8988T (cell line): ENCODE data around the gene TMOD1.
"Not testable (repeated sequence)": the region's sequence is repeated elsewhere in the genome, so short reads cannot be mapped to it uniquely, and the experiment has no call there.

Experiments
- DNase-seq: peaks from one replicate; pipeline ENCODE4 v3.0.0; 2011

TMOD1 gene

GRCh38 chr9:97501177-97501971 is at the start of gene TMOD1:
Gene TMOD1, plus strand, starts transcription at chr9:97501666. Its CDS starts 22,523 bp downstream, at chr9:97524189.
- DNase-seq: peak; percentile 98

DNA sequence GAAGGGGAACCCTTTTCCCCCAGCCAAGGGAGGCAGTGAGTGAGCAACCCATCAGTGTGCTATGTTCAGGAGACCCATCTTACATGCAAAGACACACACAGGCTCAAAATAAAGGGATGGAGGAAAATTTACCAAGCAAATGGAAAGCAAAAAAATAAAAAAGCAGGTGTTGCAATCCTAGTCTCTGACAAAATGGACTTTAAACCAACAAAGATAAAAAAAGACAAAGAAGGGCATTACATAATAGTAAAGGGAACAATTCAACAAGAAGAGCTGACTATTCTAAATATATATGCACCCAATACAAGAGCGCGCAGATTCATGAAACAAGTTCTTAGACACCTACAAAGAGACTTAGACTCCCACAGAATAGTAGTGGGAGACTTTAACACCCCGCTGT is 47.9 kb upstream of the TMOD1 start:
- not testable (repeated sequence) for DNase-seq

GRCh38 chr9:97456841-97457240 is 44.6 kb upstream of the TMOD1 start:
- not testable (repeated sequence) for DNase-seq

GRCh38 chr9:97459326-97459725 is 42.1 kb upstream of the TMOD1 start:
- DNase-seq: no peak

GRCh38 chr9:97462159-97462558 is 39.3 kb upstream of the TMOD1 start:
- no peak for DNase-seq

DNA sequence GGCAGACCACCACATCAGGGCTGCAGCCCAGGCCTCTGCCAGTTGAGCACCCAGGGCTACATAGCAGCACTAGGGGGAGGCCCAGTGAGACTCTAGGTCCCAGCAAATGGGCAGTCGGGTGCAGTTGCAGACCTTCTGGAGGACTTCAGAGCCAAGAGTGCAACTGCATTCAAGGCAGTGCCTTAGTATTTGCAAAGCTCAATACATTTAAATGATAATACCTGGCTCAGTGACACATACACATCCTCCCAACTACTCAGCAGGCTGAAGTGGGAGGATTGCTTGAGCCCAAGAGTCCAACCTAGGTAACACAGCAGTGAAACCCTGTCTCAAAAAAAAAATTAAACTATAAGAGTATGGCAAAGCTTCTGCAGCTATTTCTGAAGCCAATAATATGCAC is 38.6 kb upstream of the TMOD1 start:
- DNase-seq: no peak

GRCh38 chr9:97468658-97469448 is 32.6 kb upstream of the TMOD1 start:
- peak; percentile 40 for DNase-seq

- DNase-seq: no peak
Measured at GRCh38 chr9:97470076-97470475, 31.4 kb upstream of the TMOD1 start.

- DNase-seq: no peak
Measured at GRCh38 chr9:97473717-97474116, 27.7 kb upstream of the TMOD1 start.

- DNase-seq: no peak
Measured at GRCh38 chr9:97474372-97474925, 27.0 kb upstream of the TMOD1 start.

DNA sequence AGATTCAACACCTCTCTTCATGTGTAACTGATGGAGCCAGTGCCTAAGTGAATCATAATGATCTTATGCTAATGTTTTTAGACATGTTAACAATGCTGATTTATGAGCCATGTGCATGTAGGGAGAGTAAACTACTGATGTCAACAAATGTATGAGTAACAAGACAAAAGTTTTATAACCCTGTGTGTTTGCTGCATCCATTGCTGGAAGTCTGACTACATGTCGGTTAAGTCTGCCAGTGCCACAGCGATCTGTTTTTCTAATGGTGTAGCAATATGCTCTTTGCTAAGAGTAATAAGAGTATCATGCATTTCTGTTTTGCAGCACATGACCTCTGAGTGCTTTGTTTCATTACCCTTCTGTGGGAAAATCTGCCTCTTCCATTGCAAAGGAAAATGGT is 26.4 kb upstream of the TMOD1 start:
- no peak for DNase-seq

GRCh38 chr9:97478301-97478981 is 23.0 kb upstream of the TMOD1 start:
- no peak for DNase-seq

GRCh38 chr9:97479496-97480159 is 21.8 kb upstream of the TMOD1 start:
- DNase-seq: no peak

DNA sequence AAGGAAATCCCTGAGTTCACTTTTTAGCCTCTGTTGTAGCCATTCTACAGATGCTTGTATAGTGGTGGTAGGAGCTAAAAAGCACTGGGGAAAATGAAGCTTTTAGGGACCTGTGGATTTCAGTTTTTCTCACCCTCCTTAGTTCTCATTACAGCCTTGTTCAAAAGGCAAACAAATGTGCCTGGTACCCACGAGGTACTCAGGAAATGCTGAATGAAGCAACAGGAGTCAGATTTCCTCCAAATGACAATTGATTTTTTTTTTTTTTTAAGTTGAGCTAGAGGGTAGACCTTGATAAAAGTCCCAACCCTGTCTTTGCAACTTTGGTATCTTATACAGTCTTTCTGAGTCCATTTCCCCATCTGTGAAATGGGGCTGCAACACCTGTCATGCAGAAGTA is 21.3 kb upstream of the TMOD1 start:
- no peak for DNase-seq

DNA sequence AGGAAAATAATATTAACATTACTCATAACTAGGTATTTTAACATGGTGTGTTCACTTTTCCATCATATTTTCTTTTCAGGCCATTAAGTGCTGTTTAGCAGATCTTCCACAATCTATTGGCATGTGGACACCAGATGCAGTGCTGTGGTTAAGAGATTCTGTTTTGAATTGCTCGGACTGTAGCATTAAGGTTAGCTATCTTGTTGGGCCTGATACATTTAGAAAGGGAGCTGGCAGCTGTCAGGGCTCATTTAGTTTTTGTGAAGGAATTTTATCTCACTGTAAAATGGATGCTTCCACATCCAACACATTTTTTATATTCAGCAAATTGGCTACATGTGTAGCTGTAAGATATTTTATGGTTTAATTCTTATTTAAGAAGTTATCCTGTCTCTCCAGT is 20.7 kb upstream of the TMOD1 start:
- no peak for DNase-seq

DNA sequence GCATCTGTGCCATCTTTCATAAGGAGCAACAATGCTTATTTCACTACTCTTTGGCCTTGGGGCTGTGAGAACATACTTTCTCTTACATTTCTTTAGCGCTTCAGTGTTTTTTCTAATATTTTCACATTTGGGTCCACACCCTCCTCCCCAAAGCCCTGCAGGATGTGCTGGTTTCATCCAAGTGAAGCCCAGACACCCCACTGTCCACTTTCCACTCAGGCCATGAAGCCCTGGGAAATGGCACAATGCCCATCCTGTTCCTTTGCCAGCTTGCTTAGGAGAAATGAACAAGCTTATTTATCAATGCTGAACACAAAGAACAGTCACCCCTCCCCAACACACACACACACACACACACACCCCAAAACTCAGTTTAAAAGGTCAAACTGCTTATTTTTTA is 17.3 kb upstream of the TMOD1 start:
- DNase-seq: no peak

- no peak for DNase-seq
Measured at GRCh38 chr9:97487107-97487506, 14.4 kb upstream of the TMOD1 start.

- no peak for DNase-seq
Measured at GRCh38 chr9:97487861-97488260, 13.6 kb upstream of the TMOD1 start.

GRCh38 chr9:97491216-97491999 is 10.1 kb upstream of the TMOD1 start:
- DNase-seq: no peak

- not testable (repeated sequence) for DNase-seq
Measured at GRCh38 chr9:97497558-97498375, 3.7 kb upstream of the TMOD1 start.

DNA sequence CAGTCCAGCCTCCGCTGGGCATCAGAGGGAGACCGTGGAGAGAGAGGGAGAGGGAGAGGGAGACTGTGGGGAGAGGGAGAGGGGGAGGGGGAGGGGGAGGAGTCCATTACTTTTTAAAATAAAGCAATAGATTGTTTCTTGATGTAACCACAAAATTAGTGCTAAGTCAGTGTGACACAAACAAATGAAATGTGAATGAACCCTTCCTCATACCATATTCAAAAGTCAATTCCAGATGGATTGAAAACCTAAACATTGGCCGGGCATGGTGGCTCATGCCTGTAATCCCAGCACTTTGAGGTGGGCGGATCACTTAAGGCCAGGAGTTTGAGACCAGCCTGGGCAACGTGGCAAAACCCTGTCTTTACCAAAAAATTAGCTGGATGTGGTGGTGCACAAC is 2.6 kb upstream of the TMOD1 start:
- DNase-seq: not testable (repeated sequence)
